ENCODE results near the gene IFFO2. TPM values are rescaled to one million over a fixed set of nuclear protein-coding genes. Genes with fewer than 3 reads are reported as not detected.

Gene IFFO2
- total and polyA plus RNA-seq, 2 of the 8 experiments (the other 6 are each of a cell fraction or from before 2014, with no cell fraction given): 6.6 to 10.4 TPM

- no peak overlapping the region for H2BK5ac ChIP-seq (ENCODE audit: low read depth, low read length)
- H3K27ac ChIP-seq (ENCODE audit: low read depth, low read length): no peak overlapping the region
- no peak for FAIRE-seq
- H3K18ac ChIP-seq (ENCODE audit: extremely low read depth, low read length): no peak overlapping the region
- no peak overlapping the region for H2AFZ ChIP-seq (ENCODE audit: low read length)
- POLR2A ChIA-PET (ENCODE audit: partially characterized antibody): interaction anchor here (1.1 to 5.1 kb wide), 10 partner anchors 8 to 118 kb away, joined by 3 to 28 read pairs (median 6); no protein-coding TSS in a partner anchor
- H3K4me1 ChIP-seq (replicated peaks in 1 of 4; ENCODE audit: control insufficient read depth in 3 of 4, insufficient read depth in 4 of 4, low read length in 3 of 4): peaks cover 10 to 13% (median 12%) of the 10 kb centered on the region in 4 experiments
- peaks cover 5 to 40% (median 24%) of the 10 kb centered on the region in 4 experiments; a peak in 6 of 7 replicates for H3K27me3 ChIP-seq (replicated peaks in 1 of 4; ENCODE audit: control insufficient read depth in 3 of 4, extremely low read depth in 1 of 4, insufficient read depth in 3 of 4, low read length in 3 of 4)
- no peak overlapping the region for H4K91ac ChIP-seq (replicated peaks; ENCODE audit: insufficient read length, low read length)
- H3K79me2 ChIP-seq (ENCODE audit: control insufficient read depth in 1 of 2, insufficient read depth in 2 of 2, low read length in 2 of 2): no peaks in the 10 kb centered on the region
- CTCF ChIA-PET (ENCODE audit: partially characterized antibody): interaction anchor here (0.6 to 7.6 kb wide), 8 partner anchors 9 to 1262 kb away, joined by 3 to 40 read pairs (median 4); no protein-coding TSS in a partner anchor
- no peak overlapping the region for H3K4ac ChIP-seq (replicated peaks; ENCODE audit: insufficient read length, low read depth, low read length)
- no peak overlapping the region for H2BK120ac ChIP-seq (replicated peaks; ENCODE audit: low read depth, low read length)
- H3K14ac ChIP-seq (ENCODE audit: insufficient read length): no peak overlapping the region
- no peak overlapping the region; a peak in 1 of 8 replicates for H3K4me3 ChIP-seq (ENCODE audit: extremely low read depth in 1 of 4, insufficient read depth in 2 of 4, low read depth in 3 of 4, low read length in 4 of 4)
- H3K56ac ChIP-seq (replicated peaks; ENCODE audit: insufficient read length, low read depth, low read length): no peak overlapping the region
- H2AK5ac ChIP-seq (ENCODE audit: low read depth, low read length): no peak overlapping the region
- H2BK12ac ChIP-seq (ENCODE audit: low read depth, low read length): no peak overlapping the region
- no peak overlapping the region for H2BK20ac ChIP-seq (ENCODE audit: low read length)
- DNase-seq (ENCODE audit: low read depth in 1 of 2, low spot score in 2 of 2): no peak
- no peaks in the 10 kb centered on the region for H3K36me3 ChIP-seq (ENCODE audit: control insufficient read depth in 2 of 4, insufficient read depth in 4 of 4, low read length in 3 of 4)
- peaks cover 2 to 3% of the 10 kb centered on the region in 2 experiments for H4K20me1 ChIP-seq (replicated peaks in 1 of 2; ENCODE audit: control insufficient read depth in 1 of 2, insufficient read depth in 2 of 2, low read length in 2 of 2)
- H3K23ac ChIP-seq (ENCODE audit: insufficient read length): no peak overlapping the region
- 81% methylated on average over 7 of the region's 7 CpGs; no CpG with 5 or more reads in 1 of the 2 experiments for WGBS, 2 experiments (ENCODE audit: extremely low coverage in 1 of 2, insufficient coverage in 1 of 2, insufficient read length in 1 of 2, insufficient replicate concordance in 2 of 2, low coverage in 1 of 2, low lambda C conversion rate in 2 of 2, missing lambda C conversion rate in 1 of 2)
- H3K9me3 ChIP-seq (ENCODE audit: insufficient read depth in 2 of 2, low read depth in 1 of 2, low read length in 1 of 2): no peaks in the 10 kb centered on the region
- no peak overlapping the region for H4K5ac ChIP-seq (ENCODE audit: insufficient read length, low read depth, low read length)
- H2BK15ac ChIP-seq (ENCODE audit: low read length): no peak overlapping the region
- H4K8ac ChIP-seq (ENCODE audit: extremely low read depth, insufficient read depth, low read length): no peak overlapping the region
- H3K9ac ChIP-seq (replicated peaks in 1 of 4; ENCODE audit: extremely low read depth in 1 of 4, low read depth in 3 of 4, low read length in 3 of 4): no peak overlapping the region
- peak overlapping the region in 1 of 2 experiments; percentile 71; a peak in 2 of 4 replicates for H3K4me2 ChIP-seq (ENCODE audit: insufficient read depth in 1 of 2, low read depth in 2 of 2, low read length in 2 of 2)
- H3K23me2 ChIP-seq (ENCODE audit: low read depth, low read length): peaks cover 13% of the 10 kb centered on the region; the same call in 1 of the 2 replicates
- 0 out of 2 replicates have a peak, but pooled peaks cover 3% of the 10 kb centered on the region for H3K79me1 ChIP-seq (ENCODE audit: low read depth, low read length)
- no peak for TF ChIP-seq CREB1 (IDR thresholded peaks at IDR 0.05)
- TF ChIP-seq BRCA1 (IDR thresholded peaks at IDR 0.05; ENCODE audit: low read depth, low read length): no peak
- no peak for TF ChIP-seq POLR2AphosphoS5 (IDR thresholded peaks at IDR 0.05; ENCODE audit: low read depth, low read length)
- TF ChIP-seq EZH2 (IDR thresholded peaks at IDR 0.05; ENCODE audit: low read depth, low read length, severe bottlenecking): no peak
- TF ChIP-seq E2F6 (IDR thresholded peaks at IDR 0.05): no peak
- TF ChIP-seq KDM4A (IDR thresholded peaks at IDR 0.05; ENCODE audit: low read depth, low read length, severe bottlenecking): no peak
- no peak for TF ChIP-seq TEAD4 (IDR thresholded peaks at IDR 0.05; ENCODE audit: low read depth, low read length)
- no peak for TF ChIP-seq FOSL1 (IDR thresholded peaks at IDR 0.05; ENCODE audit: insufficient read depth, low read depth, low read length)
- TF ChIP-seq CHD2 (IDR thresholded peaks at IDR 0.05; ENCODE audit: low read length): no peak
- TF ChIP-seq SUZ12 (IDR thresholded peaks at IDR 0.05; ENCODE audit: low read length): no peak
- TF ChIP-seq HDAC2 (IDR thresholded peaks at IDR 0.05; ENCODE audit: borderline replicate concordance in 1 of 2, low read depth in 2 of 2, low read length in 2 of 2): no peak
Measured at GRCh38 chr1:18954270-18955071, 2.0 kb downstream of the IFFO2 start.
